HepG2 (cell line): Measurements from ENCODE around the gene SPRED2. TPM values are rescaled to one million over a fixed set of nuclear protein-coding genes. Genes with fewer than 3 reads are reported as not detected.

Experiments used
- ADNP ChIP-seq: sonication (generic); formaldehyde crosslinking; IDR thresholded peaks from 2 replicates; pipeline ENCODE4 v1.4.0; 2020; ENCODE audit warnings: missing genetic modification reagents
- AHR ChIP-seq: IDR thresholded peaks from 2 replicates; pipeline ENCODE4 v1.6.1; 2018; ENCODE audit warnings: missing genetic modification reagents, missing compliant biosample characterization
- ATF7-NPFF ChIP-seq: sonication (generic); formaldehyde crosslinking; IDR thresholded peaks from 2 replicates; pipeline ENCODE4 v1.8.1; 2023; ENCODE audit warnings: mild to moderate bottlenecking, low read depth, missing genetic modification reagents, moderate library complexity
- BRF2 ChIP-seq: sonication (generic); formaldehyde crosslinking; IDR thresholded peaks from 2 replicates; pipeline ENCODE4 v1.8.1; 2022; ENCODE audit warnings: mild to moderate bottlenecking, missing genetic modification reagents
- FOXA3 ChIP-seq: IDR thresholded peaks from 2 replicates; pipeline ENCODE4 v1.6.1; 2016; ENCODE audit warnings: missing genetic modification reagents, missing compliant biosample characterization
- GPBP1L1 ChIP-seq: sonication (generic); formaldehyde crosslinking; IDR thresholded peaks from 2 replicates; pipeline ENCODE4 v1.5.0; 2020; ENCODE audit warnings: mild to moderate bottlenecking, missing genetic modification reagents
- HINFP ChIP-seq: sonication (generic); formaldehyde crosslinking; IDR thresholded peaks from 2 replicates; pipeline ENCODE4 v1.4.0; 2020; ENCODE audit warnings: low read depth, mild to moderate bottlenecking, missing genetic modification reagents
- KDM6A ChIP-seq: IDR thresholded peaks from 2 replicates; pipeline ENCODE4 v1.6.1; 2016; ENCODE audit warnings: low read depth
- MLX ChIP-seq: IDR thresholded peaks from 2 replicates; pipeline ENCODE4 v1.6.1; 2016
- NR2F1 ChIP-seq, 2 experiments: fragments of 450-650 bp in 1 of 2; formaldehyde crosslinking in 1 of 2; IDR thresholded peaks; 2 replicates each; pipeline versions ENCODE4 v1.5.0 to v1.6.1; 2016 to 2020; ENCODE audit warnings: mild to moderate bottlenecking in 1 of 2, missing compliant biosample characterization in 1 of 2, missing genetic modification reagents in 1 of 2, moderate library complexity in 1 of 2
- PITX1 ChIP-seq: sonication (generic); formaldehyde crosslinking; IDR thresholded peaks from 2 replicates; pipeline ENCODE4 v1.5.1; 2020; ENCODE audit warnings: mild to moderate bottlenecking, missing genetic modification reagents
- RELA ChIP-seq: sonication (generic); formaldehyde crosslinking; IDR thresholded peaks from 2 replicates; pipeline ENCODE4 v1.4.0; 2020; ENCODE audit warnings: missing genetic modification reagents
- SMARCC2 ChIP-seq: fragments of 450-650 bp; IDR thresholded peaks from 2 replicates; pipeline ENCODE4 v1.6.1; 2017; ENCODE audit warnings: antibody characterized with exemption, mild to moderate bottlenecking
- YY1 ChIP-seq: IDR thresholded peaks from 2 replicates; pipeline ENCODE4 v1.6.1; 2011; ENCODE audit warnings: low read length, low read depth, moderate library complexity, mild to moderate bottlenecking; ENCODE audit not compliant: insufficient read depth, insufficient replicate concordance
- ZBTB8A ChIP-seq: sonication (generic); formaldehyde crosslinking; IDR thresholded peaks from 2 replicates; pipeline ENCODE4 v1.4.0; 2020; ENCODE audit warnings: mild to moderate bottlenecking, low read depth, missing genetic modification reagents, borderline replicate concordance
- ZFP90 ChIP-seq: sonication (generic); formaldehyde crosslinking; IDR thresholded peaks from 2 replicates; pipeline ENCODE4 v1.8.0; 2022; ENCODE audit warnings: missing genetic modification reagents, mild to moderate bottlenecking, inconsistent platforms, borderline replicate concordance
- ZMAT3 ChIP-seq: sonication (generic); formaldehyde crosslinking; conservative IDR thresholded peaks from 2 replicates; pipeline ENCODE4 v1.7.0; 2021; ENCODE audit warnings: missing genetic modification reagents
- ZNF235 ChIP-seq: sonication (generic); formaldehyde crosslinking; IDR thresholded peaks from 2 replicates; pipeline ENCODE4 v1.8.1; 2023; ENCODE audit warnings: mild to moderate bottlenecking, missing genetic modification reagents, borderline replicate concordance
- ZNF33A ChIP-seq: sonication (generic); formaldehyde crosslinking; IDR thresholded peaks from 2 replicates; pipeline ENCODE4 v1.5.1; 2020; ENCODE audit warnings: missing genetic modification reagents, mild to moderate bottlenecking, moderate library complexity, borderline replicate concordance
- ZNF414 ChIP-seq: sonication (generic); formaldehyde crosslinking; IDR thresholded peaks from 2 replicates; pipeline ENCODE4 v1.5.0; 2020; ENCODE audit warnings: missing genetic modification reagents
- ZNF660 ChIP-seq: sonication (generic); formaldehyde crosslinking; IDR thresholded peaks from 2 replicates; pipeline ENCODE4 v1.5.1; 2020; ENCODE audit warnings: mild to moderate bottlenecking, low read depth, missing genetic modification reagents, borderline replicate concordance
- ZNF710 ChIP-seq: sonication (generic); formaldehyde crosslinking; IDR thresholded peaks from 2 replicates; pipeline ENCODE4 v1.5.0; 2020; ENCODE audit warnings: mild to moderate bottlenecking, missing genetic modification reagents, borderline replicate concordance
- polyA plus RNA-seq, 8 experiments: library from polyadenylated mRNA; depleted of rRNA in 3 of 8; stranded (reverse) in 7 of 8; unstranded in 1 of 8; fragments of >200 nt; fragmentation: Illumina TruSeq in 4 of 8; extraction: Trizol in 4 of 8; gene quantifications; 2 replicates each; pipeline versions ENCODE4 v1.2.1 to v1.2.3, GENCODE V29; 2011 to 2016; ENCODE audit warnings: low read depth in 4 of 8, missing spikeins in 1 of 8, mixed read lengths in 1 of 8; ENCODE audit not compliant: insufficient read depth in 1 of 8
- total RNA-seq, 5 experiments: library from RNA; depleted of rRNA; stranded (reverse); fragments of >200 nt; fragmentation: Illumina TruSeq; extraction: Trizol; gene quantifications; 2 replicates each; pipeline ENCODE4 v1.2.3, GENCODE V29; 2016; ENCODE audit warnings: low read depth in 1 of 5

Gene SPRED2
- total and polyA plus RNA-seq, 2 of the 13 experiments (the other 11 are each of a cell fraction or from before 2014, with no cell fraction given), result 13.0 to 37.0 TPM

GRCh38 chr2:65363879-65364666 is 68.3 kb downstream of the SPRED2 start (continued):
- TF ChIP-seq PITX1 (CRISPR knock-in tag) (no peak), ZNF235 (CRISPR knock-in tag) (no peak), BRF2 (CRISPR knock-in tag) (no peak), AHR (CRISPR knock-in tag) (no peak), ZNF414 (0 out of 2 replicates have a peak, but pooled peaks have one; percentile 45), ADNP (CRISPR knock-in tag) (no peak), ZNF33A (CRISPR knock-in tag) (no peak), ZNF660 (no peak), GPBP1L1 (CRISPR knock-in tag) (no peak), HINFP (CRISPR knock-in tag) (no peak), RELA (no peak), NR2F1 (CRISPR knock-in tag; IDR thresholded peaks at IDR 0.05) (no peak), ZNF710 (CRISPR knock-in tag) (0 out of 2 replicates have a peak, but pooled peaks have one; percentile 17), KDM6A (CRISPR knock-in tag) (no peak), ZBTB8A (CRISPR knock-in tag) (no peak), ATF7-NPFF (CRISPR knock-in tag) (no peak), SMARCC2 (no peak), ZFP90 (no peak), YY1 (no peak), ZMAT3 (CRISPR knock-in tag) (0 out of 2 replicates have a peak, but pooled peaks have one; percentile 43), FOXA3 (CRISPR knock-in tag) (0 out of 2 replicates have a peak, but pooled peaks have one; percentile 16), MLX (0 out of 2 replicates have a peak, but pooled peaks have one; percentile 45)
